Body of pancreas (tissue), 4 donors: ENCODE data around the gene NUP210L.

ENCODE experiments used
- CTCF ChIP-seq, 7 experiments: fragments of 450-650 bp in 4 of 7; fragments of 200-600 bp in 3 of 7; sonication (generic) in 3 of 7; IDR thresholded peaks; one replicate each; pipeline ENCODE4 v1.5.1; 2016 to 2019; ENCODE audit warnings: antibody characterized with exemption in 7 of 7
- POLR2A ChIP-seq, 3 donors: fragments of 450-650 bp; IDR thresholded peaks; one replicate each; pipeline ENCODE4 v1.6.1; 2016; ENCODE audit warnings: antibody characterized with exemption in 3 of 3, mild to moderate bottlenecking in 2 of 3

DNA sequence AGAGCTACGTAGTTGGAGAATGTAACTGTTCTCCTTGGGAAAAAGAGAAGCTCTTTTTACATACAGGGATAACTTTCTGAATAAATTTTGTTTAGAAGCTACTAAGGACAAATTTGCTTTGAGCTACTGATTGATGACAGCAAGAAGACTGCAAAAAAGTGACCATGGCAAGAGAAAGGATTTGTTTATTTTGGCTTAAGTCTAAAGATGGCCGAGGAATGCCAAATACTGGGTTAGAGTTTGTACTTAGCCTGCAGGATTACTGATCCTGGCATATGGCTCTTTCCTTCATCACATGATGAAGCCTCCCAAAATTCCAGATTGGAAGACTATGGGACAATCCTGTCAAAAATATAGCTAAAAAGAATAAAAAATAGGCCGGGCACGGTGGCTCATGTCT, 135.6 kb downstream of the NUP210L start:
- no peak for TF ChIP-seq CTCF (IDR thresholded peaks at IDR 0.05)
- no peak for TF ChIP-seq POLR2A (IDR thresholded peaks at IDR 0.05)
